Activated CD8-positive, alpha-beta memory T cell treated with anti-CD3 and anti-CD28 coated beads, Interleukin-2, amount 10 ng/mL, durations not matched to agents 7 days and 5 days (primary cell): Measurements from ENCODE around the gene MEIS3. TPM values are rescaled to one million over a fixed set of nuclear protein-coding genes. Genes with fewer than 3 reads are reported as not detected.

ENCODE experiments used
- total RNA-seq, 2 experiments: library from RNA; stranded (reverse); gene quantifications; one replicate each; pipeline ENCODE4 v1.2.3, GENCODE V29; 2021

MEIS3 gene
- total RNA-seq, 2 experiments from 2014 or later, result not detected

Other genes starting within 250 kb of the MEIS3 start
- gene BBC3, start 188.3 kb downstream of the MEIS3 start, total RNA-seq, result 10 to 100 TPM; 14.0 to 16.7 TPM
- 10 to 100 TPM; 24.8 to 27.6 TPM for gene CCDC9, start 163.0 kb downstream of the MEIS3 start, total RNA-seq
- 10 to 100 TPM in 1 of 2 experiments, 1 to 10 TPM in 1; 7.6 to 14.5 TPM for gene INAFM1, start 144.6 kb downstream of the MEIS3 start, total RNA-seq
- 1 to 10 TPM in 1 of 2 experiments, not detected in 1; 1.4 TPM for gene C5AR1, start 109.7 kb downstream of the MEIS3 start, total RNA-seq
- gene C5AR2, start 87.4 kb downstream of the MEIS3 start, total RNA-seq, result under 1 TPM; 0.07 to 0.29 TPM
- 10 to 100 TPM; 11.7 to 14.3 TPM for gene DHX34, start 70.2 kb downstream of the MEIS3 start, total RNA-seq
- gene SLC8A2, start 52.4 kb upstream of the MEIS3 start, total RNA-seq, result under 1 TPM; 0.14 to 0.32 TPM
- 10 to 100 TPM; 11.0 to 13.3 TPM for gene KPTN, start 64.7 kb upstream of the MEIS3 start, total RNA-seq
- gene NAPA, start 95.5 kb upstream of the MEIS3 start, total RNA-seq, result 100 to 1,000 TPM; 102 to 124 TPM
- gene ZNF541, start 153.6 kb upstream of the MEIS3 start, total RNA-seq, result under 1 TPM; 0.32 to 0.40 TPM
- 10 to 100 TPM; 16.6 to 20.7 TPM for gene BICRA, start 189.6 kb upstream of the MEIS3 start, total RNA-seq